ENCODE measurements around the gene MIS12.

The MIS12 gene

DNA sequence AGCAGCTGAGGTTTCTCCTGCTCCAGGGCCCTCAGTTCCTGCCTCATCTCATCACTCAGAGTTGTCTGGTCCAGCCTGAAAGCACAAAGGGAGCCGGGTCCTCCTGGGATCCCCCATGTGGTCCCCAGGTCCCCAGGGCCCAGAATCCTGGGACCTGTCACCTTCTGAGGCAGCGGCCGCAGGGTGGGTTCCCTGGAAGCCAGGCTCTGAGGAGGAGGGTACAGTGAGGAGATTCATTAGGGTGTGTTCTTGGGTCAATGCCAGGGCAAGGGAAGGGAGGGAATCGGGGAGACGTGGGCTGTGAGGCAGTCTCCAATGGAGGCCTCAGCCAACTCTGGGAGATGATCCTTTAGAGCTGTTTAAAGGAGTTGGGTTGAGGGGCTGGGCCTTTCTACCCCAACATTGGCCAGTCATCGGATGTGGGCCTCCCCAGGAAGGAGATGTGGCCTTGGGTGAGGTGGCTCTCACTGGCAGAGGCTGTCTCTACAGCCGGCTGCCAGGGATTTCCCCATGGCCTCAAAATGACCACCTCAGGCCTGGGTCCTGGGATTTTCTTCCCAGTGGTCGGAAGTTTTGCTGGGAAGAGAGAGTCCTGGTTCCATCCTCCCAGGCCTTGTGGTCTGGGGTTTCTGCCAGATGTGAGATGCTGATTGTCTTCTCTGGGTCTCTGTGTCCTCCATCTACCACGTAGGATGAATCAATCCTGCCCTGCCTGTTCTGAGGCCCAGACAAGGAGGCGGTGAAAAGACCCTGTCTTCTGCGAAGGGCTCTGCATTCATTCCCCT is 50.7 kb downstream of the MIS12 start:
- Histone ChIP-seq H3K4me1 (no peaks in the 10 kb centered on the region), H3K27me3 (no peaks in the 10 kb centered on the region), H3K4me3 (no peak overlapping the region), H3K27ac (no peak overlapping the region), H3K9me3 (no peaks in the 10 kb centered on the region), H3K36me3 (peaks cover 0 to 84% (median 65%) of the 10 kb centered on the region in 3 donors)
- intact Hi-C loops (cut with DNase I; ENCODE audit: low total_unique reads) = no loop called here
- TF ChIP-seq, protein P1, sequence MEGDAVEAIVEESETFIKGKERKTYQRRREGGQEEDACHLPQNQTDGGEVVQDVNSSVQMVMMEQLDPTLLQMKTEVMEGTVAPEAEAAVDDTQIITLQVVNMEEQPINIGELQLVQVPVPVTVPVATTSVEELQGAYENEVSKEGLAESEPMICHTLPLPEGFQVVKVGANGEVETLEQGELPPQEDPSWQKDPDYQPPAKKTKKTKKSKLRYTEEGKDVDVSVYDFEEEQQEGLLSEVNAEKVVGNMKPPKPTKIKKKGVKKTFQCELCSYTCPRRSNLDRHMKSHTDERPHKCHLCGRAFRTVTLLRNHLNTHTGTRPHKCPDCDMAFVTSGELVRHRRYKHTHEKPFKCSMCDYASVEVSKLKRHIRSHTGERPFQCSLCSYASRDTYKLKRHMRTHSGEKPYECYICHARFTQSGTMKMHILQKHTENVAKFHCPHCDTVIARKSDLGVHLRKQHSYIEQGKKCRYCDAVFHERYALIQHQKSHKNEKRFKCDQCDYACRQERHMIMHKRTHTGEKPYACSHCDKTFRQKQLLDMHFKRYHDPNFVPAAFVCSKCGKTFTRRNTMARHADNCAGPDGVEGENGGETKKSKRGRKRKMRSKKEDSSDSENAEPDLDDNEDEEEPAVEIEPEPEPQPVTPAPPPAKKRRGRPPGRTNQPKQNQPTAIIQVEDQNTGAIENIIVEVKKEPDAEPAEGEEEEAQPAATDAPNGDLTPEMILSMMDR (IDR thresholded peaks at IDR 0.05) = no peak
- no peak for DNase-seq

DNA sequence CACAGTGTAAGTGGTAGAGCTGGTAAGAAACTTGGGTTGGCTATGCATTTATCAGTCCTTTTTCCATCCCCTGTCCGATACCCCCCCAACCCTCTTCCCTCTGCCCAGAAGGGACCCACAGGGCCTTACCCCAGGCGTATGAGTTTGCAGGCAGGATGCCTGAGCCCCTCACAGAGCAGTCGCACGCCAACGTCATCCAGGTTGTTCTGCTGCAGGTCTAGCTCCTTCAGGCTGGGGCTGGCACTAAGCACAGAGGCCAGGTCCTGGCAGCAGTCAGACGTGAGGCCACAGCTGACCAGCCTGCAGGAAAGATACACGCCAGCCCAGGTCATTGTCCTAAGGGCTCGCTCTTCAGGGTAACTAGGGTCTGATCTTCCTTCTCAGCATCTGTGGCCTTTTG is 52.9 kb downstream of the MIS12 start:
- no peak overlapping the region for H3K4me3 ChIP-seq
- intact Hi-C loops (cut with DNase I; ENCODE audit: low total_unique reads) = no loop called here
- no peaks in the 10 kb centered on the region for H3K27me3 ChIP-seq
- peaks cover 0 to 71% (median 63%) of the 10 kb centered on the region in 3 donors for H3K36me3 ChIP-seq
- no peaks in the 10 kb centered on the region for H3K9me3 ChIP-seq
- H3K27ac ChIP-seq = no peak overlapping the region
- DNase-seq = no peak
- no peaks in the 10 kb centered on the region for H3K4me1 ChIP-seq
- TF ChIP-seq, protein P1 (IDR thresholded peaks at IDR 0.05) = no peak

DNA sequence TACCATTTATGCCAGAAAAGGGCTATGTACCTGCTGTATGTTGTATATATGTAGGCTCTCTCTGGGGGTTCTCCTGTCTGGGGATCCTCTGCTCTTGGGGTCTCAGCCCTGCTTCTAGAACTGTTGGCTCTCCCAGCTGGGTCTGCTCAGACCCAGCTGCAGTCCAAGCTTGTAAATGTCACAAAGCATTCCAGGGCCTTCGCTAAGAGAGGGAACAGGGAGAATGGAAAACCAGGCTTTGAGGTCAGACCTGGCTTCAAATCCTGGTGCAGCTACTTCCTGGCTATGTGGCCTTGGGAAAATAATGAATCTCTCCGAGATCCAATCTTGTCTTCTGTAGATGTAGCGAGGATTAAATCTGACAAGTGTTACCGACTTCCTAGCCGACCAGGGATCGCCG is 54.0 kb downstream of the MIS12 start:
- intact Hi-C loops (cut with DNase I; ENCODE audit: low total_unique reads) = no loop called here
- H3K27me3 ChIP-seq = no peaks in the 10 kb centered on the region
- peaks cover 0 to 66% (median 62%) of the 10 kb centered on the region in 3 donors for H3K36me3 ChIP-seq
- DNase-seq = no peak
- no peak overlapping the region for H3K4me3 ChIP-seq
- no peaks in the 10 kb centered on the region for H3K9me3 ChIP-seq
- H3K27ac ChIP-seq = no peak overlapping the region
- TF ChIP-seq, protein P1 (IDR thresholded peaks at IDR 0.05) = no peak
- H3K4me1 ChIP-seq = no peaks in the 10 kb centered on the region

All from tibial artery (tissue), 4 donors.